Parathyroid adenoma (tissue), 2 donors: ENCODE measurements around the gene EVA1C.

Experiments
- H2AFZ ChIP-seq: fragments of 300-600 bp; sonication (generic); one replicate; pipeline ENCODE4 v1.7.0; 2017; ENCODE audit warnings: antibody characterized with exemption, mild to moderate bottlenecking
- H3K27ac ChIP-seq: fragments of 300-600 bp; sonication (generic); one replicate; pipeline ENCODE4 v1.7.0; 2017
- H3K27me3 ChIP-seq: fragments of 300-600 bp; sonication (generic); one replicate; pipeline ENCODE4 v1.7.0; 2017; ENCODE audit warnings: low read length; ENCODE audit not compliant: control insufficient read depth, insufficient read depth
- H3K36me3 ChIP-seq: fragments of 300-600 bp; sonication (generic); one replicate; pipeline ENCODE4 v1.7.0; 2017; ENCODE audit warnings: low read length; ENCODE audit not compliant: control insufficient read depth, insufficient read depth
- H3K4me1 ChIP-seq: fragments of 300-600 bp; sonication (generic); one replicate; pipeline ENCODE4 v1.7.0; 2017; ENCODE audit warnings: control low read depth
- H3K4me2 ChIP-seq: fragments of 300-600 bp; sonication (generic); one replicate; pipeline ENCODE4 v1.7.0; 2017; ENCODE audit warnings: low read length
- H3K4me3 ChIP-seq: fragments of 300-600 bp; sonication (generic); one replicate; pipeline ENCODE4 v1.7.0; 2017; ENCODE audit warnings: low read depth, low read length
- H3K79me2 ChIP-seq: fragments of 300-600 bp; sonication (generic); one replicate; pipeline ENCODE4 v1.7.0; 2017; ENCODE audit warnings: control low read depth
- H3K9ac ChIP-seq: fragments of 300-600 bp; sonication (generic); one replicate; pipeline ENCODE4 v1.7.0; 2017; ENCODE audit warnings: mild to moderate bottlenecking
- H3K9me3 ChIP-seq: fragments of 300-600 bp; sonication (generic); one replicate; pipeline ENCODE4 v1.7.0; 2017; ENCODE audit warnings: low read length; ENCODE audit not compliant: control insufficient read depth
- CTCF ChIP-seq: fragments of 300-600 bp; sonication (generic); IDR thresholded peaks from one replicate; pipeline ENCODE4 v1.7.0; 2017; ENCODE audit warnings: antibody characterized with exemption, mild to moderate bottlenecking
- donor health status: primary hyperparathyroidism.

The EVA1C gene

GRCh38 chr21:32544697-32545096, 132.2 kb downstream of the EVA1C start:
- H3K9ac ChIP-seq, result no peak overlapping the region
- H3K4me2 ChIP-seq, result no peak overlapping the region
- no peaks in the 10 kb centered on the region for H3K36me3 ChIP-seq
- H3K9me3 ChIP-seq, result no peaks in the 10 kb centered on the region
- no peak overlapping the region for H2AFZ ChIP-seq
- H3K4me1 ChIP-seq, result no peaks in the 10 kb centered on the region
- H3K4me3 ChIP-seq, result no peak overlapping the region
- H3K79me2 ChIP-seq, result no peaks in the 10 kb centered on the region
- no peaks in the 10 kb centered on the region for H3K27me3 ChIP-seq
- H3K27ac ChIP-seq, result no peak overlapping the region
- no peak for TF ChIP-seq CTCF

GRCh38 chr21:32545948-32546441, 133.5 kb downstream of the EVA1C start:
- TF ChIP-seq CTCF, result no peak
- no peaks in the 10 kb centered on the region for H3K9me3 ChIP-seq

DNA sequence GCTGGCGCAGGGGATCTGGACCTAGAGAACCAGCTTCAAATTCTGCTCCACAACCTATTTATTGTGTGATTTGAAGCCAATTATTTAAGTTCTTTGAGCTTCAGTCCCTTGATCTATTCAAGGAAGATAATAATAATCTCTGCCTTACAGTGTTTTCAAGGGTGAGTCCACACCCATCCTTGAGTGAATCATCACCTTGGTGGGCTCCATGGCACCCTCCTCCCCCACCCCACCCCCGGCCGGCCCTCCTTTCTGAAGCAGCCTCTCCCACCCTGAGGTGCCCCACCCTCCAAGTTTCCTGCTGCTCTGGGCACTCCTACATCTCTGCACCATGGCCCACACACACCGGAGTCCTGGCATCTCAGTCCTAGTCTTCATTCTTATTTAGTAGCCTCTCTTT, 134.5 kb downstream of the EVA1C start:
- Histone ChIP-seq H3K9ac (no peak overlapping the region), H3K9me3 (no peaks in the 10 kb centered on the region), H3K4me2 (no peak overlapping the region), H3K27ac (no peak overlapping the region), H3K36me3 (no peaks in the 10 kb centered on the region), H3K79me2 (no peaks in the 10 kb centered on the region), H3K4me3 (no peak overlapping the region), H3K27me3 (no peaks in the 10 kb centered on the region), H3K4me1 (no peaks in the 10 kb centered on the region), H2AFZ (no peak overlapping the region)
- TF ChIP-seq CTCF, result no peak

More at GRCh38 chr21:32545948-32546441, 133.5 kb downstream of the EVA1C start:
- no peak overlapping the region for H3K27ac ChIP-seq
- no peaks in the 10 kb centered on the region for H3K4me1 ChIP-seq
- no peak overlapping the region for H3K4me2 ChIP-seq
- H3K36me3 ChIP-seq, result no peaks in the 10 kb centered on the region
- no peaks in the 10 kb centered on the region for H3K79me2 ChIP-seq
- no peaks in the 10 kb centered on the region for H3K27me3 ChIP-seq
- H2AFZ ChIP-seq, result no peak overlapping the region
- no peak overlapping the region for H3K4me3 ChIP-seq
- no peak overlapping the region for H3K9ac ChIP-seq

DNA sequence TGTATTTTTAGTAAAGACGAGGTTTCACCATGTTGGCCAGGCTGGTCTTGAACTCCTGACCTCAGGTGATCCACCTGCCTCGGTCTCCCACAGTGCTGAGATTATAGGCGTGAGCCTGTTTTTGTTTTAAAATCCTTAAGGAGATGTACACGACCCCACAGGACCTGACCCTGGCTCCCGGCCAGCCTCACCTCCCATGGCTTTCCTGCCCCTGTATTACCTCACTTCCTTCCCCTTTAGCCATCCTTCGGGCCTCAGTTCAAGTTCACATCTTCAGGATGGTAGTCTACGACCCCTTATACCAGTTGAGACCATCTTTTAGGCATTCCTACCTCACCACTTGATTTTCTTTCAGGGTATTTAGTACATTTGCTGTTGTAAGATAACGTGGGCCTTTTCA, 136.5 kb downstream of the EVA1C start:
- no peak overlapping the region for H3K9ac ChIP-seq
- no peaks in the 10 kb centered on the region for H3K4me1 ChIP-seq
- H2AFZ ChIP-seq, result no peak overlapping the region
- no peak overlapping the region for H3K4me3 ChIP-seq
- no peaks in the 10 kb centered on the region for H3K9me3 ChIP-seq
- TF ChIP-seq CTCF, result no peak
- no peak overlapping the region for H3K27ac ChIP-seq
- no peaks in the 10 kb centered on the region for H3K79me2 ChIP-seq
- no peak overlapping the region for H3K4me2 ChIP-seq
- H3K27me3 ChIP-seq, result no peaks in the 10 kb centered on the region
- H3K36me3 ChIP-seq, result no peaks in the 10 kb centered on the region

GRCh38 chr21:32549440-32549839, 136.9 kb downstream of the EVA1C start:
- no peak overlapping the region for H2AFZ ChIP-seq
- H3K4me2 ChIP-seq, result no peak overlapping the region
- H3K27me3 ChIP-seq, result no peaks in the 10 kb centered on the region
- TF ChIP-seq CTCF, result no peak
- H3K27ac ChIP-seq, result no peak overlapping the region
- no peaks in the 10 kb centered on the region for H3K36me3 ChIP-seq
- H3K4me1 ChIP-seq, result no peaks in the 10 kb centered on the region
- no peak overlapping the region for H3K9ac ChIP-seq
- no peak overlapping the region for H3K4me3 ChIP-seq
- H3K9me3 ChIP-seq, result no peaks in the 10 kb centered on the region
- no peaks in the 10 kb centered on the region for H3K79me2 ChIP-seq
